ENCODE measurements around the gene FKBP1C.
"Not testable (repeated sequence)": the region's sequence is repeated elsewhere in the genome, so short reads cannot be mapped to it uniquely, and the experiment has no call there.

Gene FKBP1C

DNA sequence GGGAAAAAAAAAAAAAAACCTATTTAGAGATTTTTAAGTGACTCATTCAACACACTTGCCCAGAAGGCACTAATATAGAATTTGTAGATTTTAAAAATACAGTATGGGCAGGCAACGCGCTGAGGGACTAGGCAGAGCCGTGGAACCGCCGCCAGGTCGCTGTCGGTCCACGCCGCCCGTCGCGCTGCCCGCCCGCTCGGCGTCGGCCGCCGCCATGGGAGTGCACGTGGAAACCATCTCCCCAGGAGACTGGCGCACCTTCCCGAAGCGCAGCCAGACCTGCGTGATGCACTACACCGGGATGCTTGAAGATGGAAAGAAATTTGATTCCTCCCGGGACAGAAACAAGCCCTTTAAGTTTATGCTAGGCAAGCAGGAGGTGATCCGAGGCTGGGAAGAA is at the start of gene FKBP1C:
FKBP1C (plus strand) TSS at position 127 of the 400 bp plus-strand sequence.
- not testable (repeated sequence) for H3K4me3 ChIP-seq (ENCODE audit: low read length)

DNA sequence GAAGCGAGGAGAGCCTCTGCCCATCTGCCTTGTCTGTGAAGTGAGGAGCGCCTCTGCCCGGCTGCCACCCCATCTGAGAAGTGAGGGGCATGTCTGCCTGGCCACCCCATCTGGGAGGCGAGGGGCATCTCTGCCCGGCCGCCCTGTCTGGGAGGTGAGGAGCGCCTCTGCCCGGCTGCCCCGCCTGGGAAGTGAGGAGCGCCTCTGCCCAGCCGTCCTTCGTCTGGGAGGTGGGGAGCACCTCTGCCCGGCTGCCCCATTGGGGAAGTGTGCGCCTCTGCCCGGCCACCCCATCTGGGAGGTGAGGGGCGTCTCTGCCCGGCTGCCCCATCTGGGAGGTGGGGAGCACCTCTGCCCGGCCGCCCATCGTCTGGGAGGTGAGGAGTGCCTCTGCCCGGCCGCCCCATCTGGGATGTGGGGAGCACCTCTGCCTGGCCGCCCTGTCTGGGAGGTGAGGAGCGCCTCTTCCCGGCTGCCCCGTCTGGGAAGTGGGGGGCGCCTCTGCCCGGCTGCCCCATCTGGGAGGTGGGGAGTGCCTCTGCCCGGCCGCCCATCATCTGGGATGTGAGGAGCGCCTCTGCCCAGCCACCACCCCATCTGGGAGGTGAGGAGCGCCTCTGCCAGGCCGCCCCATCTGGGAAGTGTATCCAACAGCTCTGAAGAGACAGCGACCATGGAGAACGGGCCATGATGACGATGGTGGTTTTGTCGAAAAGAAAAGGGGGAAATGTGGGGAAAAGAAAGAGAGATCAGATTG is 47.0 kb upstream of the FKBP1C start:
- H3K4me3 ChIP-seq (ENCODE audit: low read length), result not testable (repeated sequence)

DNA sequence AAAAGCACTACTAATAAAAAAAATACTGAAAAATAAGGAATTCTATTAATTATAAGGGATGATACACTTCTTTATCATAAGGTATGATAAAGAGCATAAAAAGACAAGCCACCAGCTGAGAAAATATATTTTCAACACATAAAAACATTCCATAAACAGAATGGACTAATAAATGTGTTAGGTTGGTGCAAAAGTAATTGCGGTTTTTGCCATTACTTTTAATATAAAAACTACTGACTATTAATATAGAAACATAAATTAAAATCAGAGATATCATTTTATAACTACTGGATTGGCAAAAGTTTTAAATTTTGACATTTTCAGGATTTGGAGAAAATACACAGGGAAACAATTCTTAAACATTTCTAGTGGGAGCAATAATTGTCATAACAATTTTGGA is 37.1 kb upstream of the FKBP1C start:
- TF ChIP-seq ZNF274 (IDR thresholded peaks at IDR 0.05; ENCODE audit: low read depth, low read length), result no peak
- H3K4me3 ChIP-seq (ENCODE audit: low read length), result no peak overlapping the region

DNA sequence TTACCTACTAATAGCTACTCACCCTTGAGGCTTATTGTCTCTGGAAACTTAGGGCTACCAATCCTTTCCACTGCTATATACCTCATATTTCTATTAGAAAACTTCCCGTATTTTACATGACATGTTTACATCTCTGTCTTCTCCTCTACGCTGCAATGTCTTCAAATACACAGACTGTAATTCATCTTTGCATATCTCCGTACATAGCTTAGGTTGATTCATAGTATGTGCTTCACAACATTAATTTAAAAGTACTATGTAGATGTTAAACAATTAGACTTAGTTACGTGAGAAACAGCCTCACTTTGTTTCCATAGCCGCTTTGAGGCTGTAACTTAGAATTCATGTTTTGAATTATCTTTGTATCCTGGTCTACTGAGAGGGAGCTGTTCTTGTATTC is 35.1 kb upstream of the FKBP1C start:
- TF ChIP-seq ZNF274 (IDR thresholded peaks at IDR 0.05; ENCODE audit: low read depth, low read length), result no peak
- H3K4me3 ChIP-seq (ENCODE audit: low read length), result no peak overlapping the region

DNA sequence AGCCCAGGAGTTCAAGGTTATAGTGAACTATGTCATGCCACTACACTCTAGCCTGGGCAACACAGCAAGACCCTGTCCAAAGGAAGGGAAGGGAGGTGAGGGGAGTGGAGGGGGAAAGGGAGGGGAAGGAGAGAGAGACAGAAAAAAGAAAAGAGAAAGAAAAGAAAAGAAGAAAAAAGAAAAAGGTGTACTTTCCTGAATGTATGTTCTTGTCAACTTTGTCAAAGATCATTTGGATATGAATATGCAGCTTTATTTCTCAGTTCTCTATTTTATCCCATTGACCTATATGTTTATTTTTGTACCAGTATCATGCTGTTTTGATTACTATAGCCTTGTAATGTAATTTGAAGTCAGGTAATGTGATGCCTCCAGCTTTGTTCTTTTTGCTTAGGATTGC is 30.9 kb upstream of the FKBP1C start:
- H3K4me3 ChIP-seq (ENCODE audit: low read length), result no peak overlapping the region
- TF ChIP-seq ZNF274 (IDR thresholded peaks at IDR 0.05; ENCODE audit: low read depth, low read length), result no peak

DNA sequence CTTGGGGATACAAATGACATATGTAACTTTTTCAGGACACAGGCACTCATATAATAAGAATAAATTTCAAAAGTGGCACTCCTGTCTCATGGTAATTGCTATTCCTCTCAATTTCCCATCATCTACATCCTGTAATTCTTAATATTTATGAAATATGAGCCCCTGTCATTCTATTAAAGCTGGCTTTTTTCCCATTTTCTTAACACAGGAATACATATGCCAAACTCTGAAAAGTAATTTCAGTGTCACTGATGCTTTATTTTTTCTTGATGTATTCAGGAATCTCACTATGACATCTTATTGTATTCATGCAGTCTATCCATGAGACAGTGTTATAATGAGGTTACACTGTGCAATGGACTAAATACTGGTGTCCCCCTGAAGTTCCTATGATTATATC is 24.3 kb upstream of the FKBP1C start:
- TF ChIP-seq ZNF274 (IDR thresholded peaks at IDR 0.05; ENCODE audit: low read depth, low read length), result no peak
- no peak overlapping the region for H3K4me3 ChIP-seq (ENCODE audit: low read length)

DNA sequence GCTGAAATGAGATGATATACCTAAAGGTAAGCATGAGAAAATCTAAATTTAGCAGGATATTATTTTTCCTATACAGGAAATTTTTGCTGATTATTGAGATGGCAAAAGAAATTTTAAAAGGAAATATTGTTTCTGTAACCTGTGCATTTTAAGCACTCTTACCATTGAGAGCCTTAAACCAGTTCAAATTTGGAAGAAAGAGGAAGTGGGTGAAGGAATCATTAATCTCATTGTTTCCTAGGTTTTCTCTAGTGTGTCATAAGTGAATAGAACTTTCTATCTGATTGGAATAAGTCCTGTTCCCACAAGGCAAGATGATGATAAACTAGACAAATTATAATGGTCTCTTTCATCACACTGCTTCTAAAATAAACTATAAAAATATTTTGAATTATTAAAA is 22.4 kb upstream of the FKBP1C start:
- no peak for TF ChIP-seq ZNF274 (IDR thresholded peaks at IDR 0.05; ENCODE audit: low read depth, low read length)
- no peak overlapping the region for H3K4me3 ChIP-seq (ENCODE audit: low read length)

DNA sequence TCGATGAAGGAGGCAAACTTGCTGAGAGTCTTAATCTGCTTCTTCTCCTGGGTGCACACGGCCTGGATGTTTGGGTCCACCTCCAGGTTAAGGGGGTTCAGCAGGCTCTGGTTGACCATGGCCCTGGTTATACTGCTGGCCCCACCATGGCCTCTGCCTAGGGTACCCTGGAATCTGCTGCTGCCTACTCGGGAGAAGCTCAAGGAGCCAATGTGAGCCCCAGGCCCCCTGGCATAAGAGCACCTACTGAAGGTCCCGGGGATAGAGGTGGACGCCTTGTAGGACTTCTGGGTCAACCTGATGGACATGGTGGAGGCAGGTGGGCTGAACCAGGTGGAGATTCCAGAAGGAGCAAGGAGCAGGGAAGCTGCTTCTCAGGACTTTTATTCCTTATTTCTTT is 17.9 kb upstream of the FKBP1C start:
- no peak overlapping the region for H3K4me3 ChIP-seq (ENCODE audit: low read length)
- TF ChIP-seq ZNF274 (IDR thresholded peaks at IDR 0.05; ENCODE audit: low read depth, low read length), result no peak

DNA sequence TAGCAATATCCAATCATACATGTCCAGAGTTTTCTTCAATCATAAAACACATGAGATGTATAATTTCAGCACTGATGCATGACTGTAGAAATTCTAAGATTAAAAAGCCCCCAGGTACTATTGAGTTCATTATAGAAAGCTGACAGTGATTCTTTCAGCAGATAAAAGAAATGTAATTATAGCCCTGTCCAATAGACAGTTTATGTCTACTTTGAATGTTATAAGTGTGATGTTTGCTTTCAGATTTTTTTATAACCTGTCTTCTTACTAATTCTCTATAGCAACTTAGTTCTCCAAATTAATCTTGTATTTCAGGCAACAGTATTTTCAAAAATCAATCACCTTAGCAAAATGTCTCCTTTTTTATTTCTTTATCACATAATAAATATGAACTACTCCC is 13.5 kb upstream of the FKBP1C start:
- TF ChIP-seq ZNF274 (IDR thresholded peaks at IDR 0.05; ENCODE audit: low read depth, low read length), result no peak
- no peak overlapping the region for H3K4me3 ChIP-seq (ENCODE audit: low read length)

DNA sequence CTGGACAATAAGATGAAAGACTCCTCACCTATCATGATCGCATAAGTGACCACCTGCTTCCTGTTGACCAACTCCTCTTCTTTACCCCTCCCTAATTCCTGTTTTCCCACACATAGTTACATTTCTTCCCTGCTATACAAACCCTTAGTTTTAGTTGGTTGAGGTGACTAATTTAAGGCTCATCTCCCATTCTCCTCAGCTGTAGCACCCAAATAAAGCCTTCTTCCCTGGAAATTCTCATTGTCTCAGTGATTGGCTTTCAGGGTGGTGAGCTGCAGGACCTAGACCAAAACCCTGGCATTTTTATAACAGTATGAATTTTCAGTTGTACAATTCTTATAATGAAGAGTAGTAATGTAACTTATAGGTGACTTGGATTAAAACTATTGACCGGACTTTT is 2.1 kb downstream of the FKBP1C start:
- no peak for TF ChIP-seq ZNF274 (IDR thresholded peaks at IDR 0.05; ENCODE audit: low read depth, low read length)
- no peak overlapping the region for H3K4me3 ChIP-seq (ENCODE audit: low read length)

DNA sequence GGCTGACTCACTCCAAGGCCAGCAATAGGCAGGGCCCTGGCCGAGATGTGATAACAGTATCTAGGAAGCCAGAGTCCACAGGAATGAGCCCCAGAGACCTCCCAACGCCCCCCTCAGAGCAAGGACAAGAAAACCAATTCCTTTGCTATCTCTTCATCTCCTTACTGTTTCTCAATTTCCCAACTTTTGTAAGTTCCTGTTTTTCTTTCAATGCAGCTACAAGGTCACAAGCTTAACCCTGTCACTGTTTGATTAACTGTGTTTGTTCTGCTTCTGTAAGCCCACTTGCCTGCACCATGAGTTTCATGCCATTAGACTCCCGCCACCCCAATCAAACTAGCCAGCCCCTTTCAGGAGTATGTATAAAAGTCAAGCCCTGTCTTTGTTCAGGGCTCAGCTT is 3.5 kb downstream of the FKBP1C start:
- no peak for TF ChIP-seq ZNF274 (IDR thresholded peaks at IDR 0.05; ENCODE audit: low read depth, low read length)
- no peak overlapping the region for H3K4me3 ChIP-seq (ENCODE audit: low read length)

DNA sequence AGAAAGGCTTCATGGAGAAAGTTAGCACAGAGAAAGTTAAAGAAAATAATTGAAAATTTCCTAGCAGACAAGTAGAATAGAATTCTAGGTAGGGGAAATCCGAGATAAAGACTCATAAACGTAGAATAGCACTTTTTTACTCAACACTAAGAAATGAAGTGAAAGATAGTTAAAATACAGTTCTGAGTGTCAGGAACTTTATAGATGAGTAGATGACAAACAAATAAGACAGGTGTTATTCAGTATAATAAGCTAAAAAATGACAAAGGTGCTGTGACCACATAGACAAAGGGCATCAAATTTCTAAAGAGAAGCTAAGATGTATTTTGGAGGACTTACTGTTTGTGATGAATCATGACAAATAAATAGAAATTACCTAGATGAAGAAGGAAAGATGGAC is 12.9 kb downstream of the FKBP1C start:
- H3K4me3 ChIP-seq (ENCODE audit: low read length), result no peak overlapping the region
- no peak for TF ChIP-seq ZNF274 (IDR thresholded peaks at IDR 0.05; ENCODE audit: low read depth, low read length)

DNA sequence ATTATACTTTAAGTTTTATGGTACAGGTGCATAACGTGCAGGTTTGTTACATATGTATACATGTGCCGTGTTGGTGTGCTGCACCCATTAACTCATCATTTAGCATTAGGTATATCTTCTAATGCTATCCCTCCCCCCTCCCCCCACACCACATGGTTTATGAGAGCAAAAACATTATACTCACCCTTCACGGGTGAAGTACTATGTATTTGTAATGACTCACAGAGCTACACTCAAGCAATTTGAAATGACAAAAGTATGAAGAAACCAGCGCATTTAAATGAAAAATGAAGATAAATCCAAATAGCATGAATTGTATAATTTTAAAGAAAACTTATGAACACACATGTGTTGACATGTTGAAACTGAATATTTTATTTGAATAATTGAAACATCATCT is 14.7 kb downstream of the FKBP1C start:
- H3K4me3 ChIP-seq (ENCODE audit: low read length), result not testable (repeated sequence)

DNA sequence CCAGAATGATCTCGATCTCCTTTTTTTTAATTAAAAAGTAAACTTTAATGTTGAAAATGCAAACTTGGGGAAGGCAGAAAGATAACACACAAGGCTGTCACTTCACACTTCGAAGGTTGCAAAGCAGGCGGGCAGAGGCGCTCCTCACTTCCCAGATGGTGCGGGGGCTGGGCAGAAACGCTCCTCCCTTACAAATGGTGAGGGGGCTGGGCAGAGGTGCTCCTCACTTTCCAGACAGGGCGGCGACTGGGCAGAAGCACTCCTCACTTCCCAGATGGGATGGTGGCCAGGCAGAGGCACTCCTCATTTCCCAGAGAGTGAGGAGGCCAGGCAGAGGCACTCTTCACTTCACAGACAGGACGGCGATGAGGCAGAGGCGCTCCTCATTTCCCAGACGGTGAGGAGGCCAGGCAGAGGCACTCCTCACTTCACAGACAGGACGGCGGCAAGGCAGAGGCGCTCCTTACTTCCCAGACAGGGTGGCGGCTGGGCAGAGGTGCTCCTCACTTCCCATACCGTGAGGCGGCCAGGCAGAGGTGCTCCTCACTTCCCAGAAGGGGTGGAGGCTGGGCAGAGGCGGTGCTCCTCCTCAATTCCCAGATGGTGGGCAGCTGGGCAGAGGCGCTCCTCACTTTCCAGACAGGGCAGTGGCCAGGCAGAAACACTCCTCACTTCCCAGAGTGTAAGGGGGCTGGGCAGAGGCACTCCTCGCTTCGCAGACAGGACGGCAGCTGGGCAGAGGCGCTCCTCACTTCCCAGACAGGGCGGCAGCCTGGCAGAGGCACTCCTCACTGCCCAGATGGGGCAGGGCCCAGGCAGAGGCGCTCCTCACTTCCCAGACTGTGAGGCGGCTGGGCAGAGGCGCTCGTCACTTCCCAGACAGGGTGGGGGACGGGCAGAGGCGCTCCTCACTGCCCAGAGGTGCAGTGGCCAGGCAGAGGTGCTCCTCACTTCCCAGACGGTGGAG is 16.9 kb downstream of the FKBP1C start:
- not testable (repeated sequence) for H3K4me3 ChIP-seq (ENCODE audit: low read length)

DNA sequence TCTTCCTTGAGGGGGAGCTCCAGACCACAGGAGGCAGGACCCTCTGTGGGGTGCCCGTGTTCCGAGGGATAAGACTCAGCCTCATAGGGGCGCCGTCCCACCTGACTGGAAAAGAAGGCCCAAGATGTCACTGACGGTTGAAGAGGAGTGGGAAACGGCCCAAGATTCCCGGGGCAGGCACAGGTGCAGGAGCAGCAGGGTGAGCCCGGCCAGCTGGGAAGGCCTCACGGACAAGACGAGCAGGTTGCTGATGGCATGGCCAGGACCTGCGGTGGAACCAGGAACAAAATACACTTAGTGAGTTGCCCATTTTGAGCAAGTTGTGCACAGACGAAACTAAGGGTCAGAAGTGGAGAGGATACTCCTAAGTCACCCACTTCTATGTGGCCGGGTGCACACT is 18.8 kb downstream of the FKBP1C start:
- not testable (repeated sequence) for H3K4me3 ChIP-seq (ENCODE audit: low read length)

DNA sequence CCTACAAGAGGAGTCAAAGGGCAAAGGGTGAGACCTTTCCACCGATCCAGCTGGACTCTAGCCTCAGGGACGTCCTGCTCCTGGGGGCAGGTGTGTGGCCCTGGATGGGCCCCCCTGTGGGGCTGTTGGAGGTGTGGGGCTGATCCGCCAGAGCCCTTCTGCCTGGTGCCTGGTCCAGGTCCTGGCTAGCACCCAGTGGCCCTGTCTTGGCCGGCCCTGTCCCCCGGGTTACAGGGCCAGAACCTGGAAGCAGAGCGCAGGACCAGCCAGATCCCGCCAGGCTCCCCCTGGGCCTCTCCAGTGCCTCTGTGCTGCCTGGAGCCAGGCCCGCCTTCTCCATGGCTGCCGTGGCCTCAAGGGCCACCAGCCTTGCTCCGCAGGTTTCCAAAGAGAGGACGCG is 19.2 kb downstream of the FKBP1C start:
- not testable (repeated sequence) for H3K4me3 ChIP-seq (ENCODE audit: low read length)
